Stimulated activated CD4-positive, alpha-beta T cell treated with anti-CD3 and anti-CD28 coated beads, TNF-alpha, amount 100 ng/mL, for 48 hours (primary cell): ENCODE measurements around the gene MIEN1.
"Not testable (repeated sequence)": the region's sequence is repeated elsewhere in the genome, so short reads cannot be mapped to it uniquely, and the experiment has no call there.

Experiments used
- DNase-seq, 3 donors: peaks; one replicate each; pipeline ENCODE4 v3.0.0-alpha.2; 2020; ENCODE audit warnings: low read depth in 3 of 3

The MIEN1 gene

GRCh38 chr17:39716073-39716818, 14.1 kb downstream of the MIEN1 start:
- no peak for DNase-seq

GRCh38 chr17:39715375-39716072, 14.8 kb downstream of the MIEN1 start:
- DNase-seq, result no peak

- DNase-seq, result no peak
Measured at GRCh38 chr17:39714234-39714633, 16.1 kb downstream of the MIEN1 start.

- no peak for DNase-seq
Measured at GRCh38 chr17:39711851-39712250, 18.5 kb downstream of the MIEN1 start.

- DNase-seq, result not testable (repeated sequence)
Measured at GRCh38 chr17:39711071-39711470, 19.3 kb downstream of the MIEN1 start.

- no peak for DNase-seq
Measured at GRCh38 chr17:39709998-39710964, 20.1 kb downstream of the MIEN1 start.

- DNase-seq, result no peak
Measured at GRCh38 chr17:39709319-39709997, 20.9 kb downstream of the MIEN1 start.

- no peak for DNase-seq
Measured at GRCh38 chr17:39706921-39707337, 23.4 kb downstream of the MIEN1 start.

GRCh38 chr17:39706383-39706782, 23.9 kb downstream of the MIEN1 start:
- DNase-seq, result no peak

GRCh38 chr17:39705786-39706348, 24.5 kb downstream of the MIEN1 start:
- DNase-seq, result no peak

- DNase-seq, result no peak
Measured at GRCh38 chr17:39704821-39705551, 25.3 kb downstream of the MIEN1 start.

GRCh38 chr17:39703913-39704312, 26.4 kb downstream of the MIEN1 start:
- no peak for DNase-seq

- no peak for DNase-seq
Measured at GRCh38 chr17:39702901-39703893, 27.1 kb downstream of the MIEN1 start.

- DNase-seq, result no peak
Measured at GRCh38 chr17:39701784-39702422, 28.4 kb downstream of the MIEN1 start.

- DNase-seq, result no peak
Measured at GRCh38 chr17:39701012-39701783, 29.1 kb downstream of the MIEN1 start.

GRCh38 chr17:39700148-39700987, 30.0 kb downstream of the MIEN1 start:
- no peak for DNase-seq

GRCh38 chr17:39699818-39700147, 30.5 kb downstream of the MIEN1 start, which contains the start of gene ERBB2:
ERBB2 (plus strand) TSS chr17:39700064; CDS start chr17:39700239, 175 bp downstream.
- DNase-seq, result no peak
